Ishikawa (cell line): Measurements from ENCODE around the gene ADPRS.

Source experiments
- CEBPB ChIP-seq: IDR thresholded peaks from 2 replicates; pipeline ENCODE4 v1.6.1; 2012
- CREB1 ChIP-seq: IDR thresholded peaks from 2 replicates; pipeline ENCODE4 v1.6.1; 2012; ENCODE audit warnings: low read depth
- EGR1 ChIP-seq: IDR thresholded peaks from 2 replicates; pipeline ENCODE4 v1.6.1; 2012
- EP300 ChIP-seq: IDR thresholded peaks from 2 replicates; pipeline ENCODE4 v1.6.1; 2012; ENCODE audit warnings: borderline replicate concordance
- FOXM1 ChIP-seq: IDR thresholded peaks from 2 replicates; pipeline ENCODE4 v1.6.1; 2012; ENCODE audit warnings: low read depth, borderline replicate concordance
- MAX ChIP-seq: IDR thresholded peaks from 2 replicates; pipeline ENCODE4 v1.6.1; 2012
- NFIC ChIP-seq: IDR thresholded peaks from 2 replicates; pipeline ENCODE4 v1.6.1; 2012
- RAD21 ChIP-seq: IDR thresholded peaks from 2 replicates; pipeline ENCODE4 v1.6.1; 2012; ENCODE audit warnings: low read depth
- TAF1 ChIP-seq: IDR thresholded peaks from 2 replicates; pipeline ENCODE4 v1.6.1; 2012; ENCODE audit warnings: low read depth, mild to moderate bottlenecking
- TCF12 ChIP-seq: IDR thresholded peaks from 2 replicates; pipeline ENCODE4 v1.6.1; 2012; ENCODE audit warnings: low read depth
- TEAD4 ChIP-seq: IDR thresholded peaks from 2 replicates; pipeline ENCODE4 v1.6.1; 2012
- YY1 ChIP-seq: IDR thresholded peaks from 2 replicates; pipeline ENCODE4 v1.6.1; 2012; ENCODE audit warnings: low read depth
- ZBTB7A ChIP-seq: IDR thresholded peaks from 2 replicates; pipeline ENCODE4 v1.6.1; 2012; ENCODE audit warnings: low read depth
- TF ChIP-seq, protein P1 (sequence below): IDR thresholded peaks from 2 replicates; pipeline ENCODE4 v1.6.1; 2012
- TF ChIP-seq, protein P2 (sequence below): IDR thresholded peaks from 2 replicates; pipeline ENCODE4 v1.6.1; 2012; ENCODE audit warnings: low read depth, mild to moderate bottlenecking

The ADPRS gene

DNA sequence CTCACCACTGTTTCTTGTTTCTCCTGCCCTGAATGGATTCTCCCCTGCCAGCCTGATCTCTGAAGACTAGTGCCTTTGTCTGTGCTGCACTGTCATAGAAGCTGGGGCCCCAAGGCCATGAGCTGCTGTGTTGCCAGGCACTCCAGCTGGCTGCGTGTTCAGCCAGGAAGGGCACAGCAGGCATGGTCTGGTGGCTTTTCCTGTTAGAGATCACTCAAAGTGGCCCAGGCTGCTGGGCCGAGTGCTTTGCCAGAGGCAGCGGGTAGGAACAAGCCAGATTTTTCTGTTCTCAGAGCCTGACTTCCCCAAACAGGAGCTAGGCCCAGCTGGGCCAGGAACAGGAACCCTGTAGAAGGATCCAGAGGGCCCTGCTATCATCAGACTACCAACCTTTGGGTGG, 5.2 kb downstream of the ADPRS start:
- TF ChIP-seq CREB1 (no peak), CEBPB (no peak), TEAD4 (no peak), TCF12 (no peak), NFIC (no peak), MAX (no peak), YY1 (no peak), EGR1 (no peak), TAF1 (no peak), RAD21 (no peak), EP300 (no peak), FOXM1 (no peak), ZBTB7A (no peak)
- TF ChIP-seq, protein P1, sequence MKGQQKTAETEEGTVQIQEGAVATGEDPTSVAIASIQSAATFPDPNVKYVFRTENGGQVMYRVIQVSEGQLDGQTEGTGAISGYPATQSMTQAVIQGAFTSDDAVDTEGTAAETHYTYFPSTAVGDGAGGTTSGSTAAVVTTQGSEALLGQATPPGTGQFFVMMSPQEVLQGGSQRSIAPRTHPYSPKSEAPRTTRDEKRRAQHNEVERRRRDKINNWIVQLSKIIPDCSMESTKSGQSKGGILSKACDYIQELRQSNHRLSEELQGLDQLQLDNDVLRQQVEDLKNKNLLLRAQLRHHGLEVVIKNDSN: no peak
- TF ChIP-seq, protein P2, sequence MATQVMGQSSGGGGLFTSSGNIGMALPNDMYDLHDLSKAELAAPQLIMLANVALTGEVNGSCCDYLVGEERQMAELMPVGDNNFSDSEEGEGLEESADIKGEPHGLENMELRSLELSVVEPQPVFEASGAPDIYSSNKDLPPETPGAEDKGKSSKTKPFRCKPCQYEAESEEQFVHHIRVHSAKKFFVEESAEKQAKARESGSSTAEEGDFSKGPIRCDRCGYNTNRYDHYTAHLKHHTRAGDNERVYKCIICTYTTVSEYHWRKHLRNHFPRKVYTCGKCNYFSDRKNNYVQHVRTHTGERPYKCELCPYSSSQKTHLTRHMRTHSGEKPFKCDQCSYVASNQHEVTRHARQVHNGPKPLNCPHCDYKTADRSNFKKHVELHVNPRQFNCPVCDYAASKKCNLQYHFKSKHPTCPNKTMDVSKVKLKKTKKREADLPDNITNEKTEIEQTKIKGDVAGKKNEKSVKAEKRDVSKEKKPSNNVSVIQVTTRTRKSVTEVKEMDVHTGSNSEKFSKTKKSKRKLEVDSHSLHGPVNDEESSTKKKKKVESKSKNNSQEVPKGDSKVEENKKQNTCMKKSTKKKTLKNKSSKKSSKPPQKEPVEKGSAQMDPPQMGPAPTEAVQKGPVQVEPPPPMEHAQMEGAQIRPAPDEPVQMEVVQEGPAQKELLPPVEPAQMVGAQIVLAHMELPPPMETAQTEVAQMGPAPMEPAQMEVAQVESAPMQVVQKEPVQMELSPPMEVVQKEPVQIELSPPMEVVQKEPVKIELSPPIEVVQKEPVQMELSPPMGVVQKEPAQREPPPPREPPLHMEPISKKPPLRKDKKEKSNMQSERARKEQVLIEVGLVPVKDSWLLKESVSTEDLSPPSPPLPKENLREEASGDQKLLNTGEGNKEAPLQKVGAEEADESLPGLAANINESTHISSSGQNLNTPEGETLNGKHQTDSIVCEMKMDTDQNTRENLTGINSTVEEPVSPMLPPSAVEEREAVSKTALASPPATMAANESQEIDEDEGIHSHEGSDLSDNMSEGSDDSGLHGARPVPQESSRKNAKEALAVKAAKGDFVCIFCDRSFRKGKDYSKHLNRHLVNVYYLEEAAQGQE: no peak

GRCh38 chr1:36094621-36095061, 5.9 kb downstream of the ADPRS start:
- no peak for TF ChIP-seq NFIC
- TF ChIP-seq, protein P2: no peak
- TF ChIP-seq EP300: no peak
- no peak for TF ChIP-seq TAF1
- no peak for TF ChIP-seq TCF12
- no peak for TF ChIP-seq ZBTB7A
- TF ChIP-seq EGR1: no peak
- no peak for TF ChIP-seq TEAD4
- TF ChIP-seq MAX: no peak
- TF ChIP-seq, protein P1: no peak
- no peak for TF ChIP-seq RAD21
- TF ChIP-seq YY1: no peak
- TF ChIP-seq FOXM1: no peak
- TF ChIP-seq CREB1: no peak
- TF ChIP-seq CEBPB: no peak

DNA sequence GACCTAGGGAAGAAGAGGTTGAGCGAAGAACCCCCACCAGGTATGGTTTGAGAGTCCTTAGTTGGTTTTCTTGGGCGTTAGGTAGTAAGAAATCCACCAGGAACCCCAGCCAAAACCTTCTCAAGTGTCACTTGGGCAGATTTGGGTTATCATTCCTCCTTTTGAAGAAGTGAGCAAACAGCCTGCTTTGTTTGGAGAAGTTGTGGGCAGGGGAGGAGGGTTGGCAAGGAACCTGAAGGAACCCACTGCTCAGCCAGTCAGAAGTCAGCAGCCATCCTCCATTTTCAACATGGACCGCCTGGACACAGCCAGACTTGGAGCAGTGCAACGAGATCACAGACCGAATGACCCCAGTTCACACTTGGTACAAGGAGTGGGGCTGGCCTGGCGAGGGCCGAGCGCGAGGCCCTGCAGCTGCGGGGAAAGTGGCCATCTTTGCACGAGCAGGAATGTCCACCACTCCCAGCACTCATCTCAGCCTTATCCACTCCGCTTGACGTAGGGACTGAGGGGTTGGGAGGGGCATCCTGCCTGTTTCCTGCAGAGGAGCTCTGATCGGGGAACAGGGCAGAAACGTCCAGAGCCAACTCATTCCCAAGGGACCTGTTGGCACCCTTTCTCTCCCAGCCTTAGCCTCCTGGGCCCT, 7.2 kb downstream of the ADPRS start:
- no peak for TF ChIP-seq RAD21

DNA sequence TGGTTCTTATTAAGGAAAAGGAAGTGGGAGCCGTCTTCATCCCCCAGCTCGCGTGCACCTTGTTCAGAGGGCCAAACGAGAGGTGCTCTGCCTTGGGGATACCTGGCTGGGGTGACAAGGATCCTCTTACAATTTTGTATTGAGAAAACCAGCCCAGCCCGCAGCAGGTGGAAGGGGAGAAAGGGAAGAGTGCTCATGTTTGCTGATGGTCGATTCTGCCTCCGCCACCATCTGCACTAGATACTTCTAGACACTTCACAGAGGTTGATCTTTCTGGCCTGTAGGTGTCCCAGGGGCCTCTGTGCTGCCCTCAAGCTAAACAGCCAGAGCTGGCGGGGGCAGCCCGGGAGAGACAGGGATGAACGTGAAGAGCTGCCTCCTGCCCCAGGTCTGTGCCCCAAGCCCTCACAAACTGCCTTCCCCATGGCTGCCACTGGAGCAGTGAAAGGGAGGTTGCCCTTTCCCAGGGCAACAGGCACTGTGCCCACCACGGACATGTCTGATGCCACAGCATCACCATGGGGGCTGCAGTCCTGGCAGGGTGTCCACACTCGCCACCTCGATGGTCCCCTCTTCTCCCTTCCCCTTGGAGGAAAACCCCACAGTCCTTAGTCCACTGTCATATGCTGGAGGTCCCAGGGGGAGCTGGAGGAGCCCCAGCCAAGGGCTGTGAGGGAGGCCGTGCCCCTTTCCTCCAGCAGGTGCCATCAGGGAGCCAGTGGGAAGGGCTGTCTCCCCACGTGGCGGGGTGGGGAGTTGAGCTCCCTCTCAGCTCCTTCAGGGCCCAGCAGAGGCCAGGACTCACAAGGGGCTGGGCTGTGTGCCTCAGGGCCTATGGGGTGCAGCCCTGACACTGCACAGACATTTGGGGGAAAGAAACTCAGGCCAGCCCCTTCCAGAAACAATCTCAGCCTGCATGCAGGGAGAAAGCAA, 8.1 kb downstream of the ADPRS start:
- TF ChIP-seq, protein P1: peak; percentile 29
- TF ChIP-seq NFIC (no peak), ZBTB7A (no peak), TCF12 (no peak)

DNA sequence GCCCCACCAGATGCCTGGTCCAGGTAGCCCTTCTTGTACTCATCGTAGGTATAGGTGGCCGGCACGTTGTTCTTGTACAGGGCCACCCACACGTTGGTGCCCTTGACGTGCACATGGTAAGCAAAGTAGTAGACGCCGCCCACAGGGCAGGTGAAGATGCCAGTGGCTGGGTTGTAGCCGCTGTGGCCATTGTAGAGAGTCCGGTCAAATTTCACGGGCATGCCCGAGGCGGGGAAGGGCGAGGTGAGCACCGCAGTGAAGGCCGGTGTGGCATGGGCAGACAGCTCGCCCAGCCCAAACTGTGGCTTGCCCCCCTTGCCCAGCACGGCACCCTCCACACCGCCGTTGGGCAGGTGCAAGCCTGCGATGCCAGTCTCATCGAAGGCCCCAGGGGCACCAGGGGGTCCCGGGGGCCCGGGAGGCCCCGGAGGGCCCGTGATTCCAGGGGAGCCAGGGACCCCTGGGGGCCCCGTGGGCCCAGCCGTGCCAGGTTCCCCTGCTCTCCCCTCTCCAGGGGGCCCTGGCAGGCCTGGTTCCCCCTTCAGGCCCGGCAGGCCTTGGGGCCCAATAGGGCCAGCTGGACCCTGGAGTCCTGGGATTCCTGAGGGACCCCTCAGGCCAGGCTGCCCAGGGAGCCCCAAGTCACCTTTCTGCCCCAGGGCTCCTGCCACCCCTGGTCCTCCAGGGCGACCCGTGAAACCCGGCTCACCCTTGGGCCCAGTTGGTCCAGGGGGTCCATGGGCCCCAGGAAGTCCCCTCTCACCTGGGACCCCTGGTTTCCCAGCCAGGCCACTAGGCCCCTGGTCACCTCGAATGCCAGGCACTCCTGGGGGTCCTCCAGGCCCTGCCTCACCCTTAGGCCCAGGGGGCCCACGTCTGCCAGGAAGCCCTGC, 9.2 kb downstream of the ADPRS start:
- TF ChIP-seq CEBPB: no peak
- TF ChIP-seq CREB1: no peak
- peak; percentile 37; the same call in 1 of the 2 replicates for TF ChIP-seq MAX
- TF ChIP-seq TEAD4: no peak
- TF ChIP-seq YY1: no peak
- TF ChIP-seq, protein P1: no peak
- no peak for TF ChIP-seq FOXM1
- TF ChIP-seq EP300: no peak
